Lung (tissue), 12 donors: ENCODE results near the gene THADA. TPM values are rescaled to one million over a fixed set of nuclear protein-coding genes. Genes with fewer than 3 reads are reported as not detected.

Experiments used
- ATAC-seq: fragments of 200-7000 bp; cut with Tn5 transposase; one replicate; pipeline ENCODE4 v1.9.1; 2020; ENCODE audit warnings: moderate number of reproducible peaks; ENCODE audit not compliant: insufficient read depth, low FRiP score
- DNase-seq, 3 donors: peaks; one replicate each; pipeline ENCODE4 v3.0.0-alpha.2; 2013 to 2017
- H3K27ac ChIP-seq, 2 donors: one replicate each; pipeline ENCODE4 v1.5.1; 2013; ENCODE audit warnings: mild to moderate bottlenecking in 2 of 2, moderate library complexity in 2 of 2, control low read depth in 1 of 2, inconsistent platforms in 1 of 2, low read depth in 1 of 2, low read length in 1 of 2
- H3K27me3 ChIP-seq, 3 donors: one replicate each; pipeline ENCODE4 v1.5.1; 2013; ENCODE audit warnings: low read length in 2 of 3; ENCODE audit not compliant: control insufficient read depth in 3 of 3, insufficient read depth in 3 of 3
- H3K36me3 ChIP-seq, 4 donors: one replicate each; pipeline ENCODE4 v1.5.1; 2013; ENCODE audit warnings: low read length in 4 of 4, mild to moderate bottlenecking in 1 of 4, moderate library complexity in 1 of 4; ENCODE audit not compliant: control insufficient read depth in 4 of 4, insufficient read depth in 4 of 4
- H3K4me1 ChIP-seq, 5 donors: one replicate each; pipeline ENCODE4 v1.5.1; 2013; ENCODE audit warnings: low read length in 5 of 5, mild to moderate bottlenecking in 2 of 5, moderate library complexity in 1 of 5; ENCODE audit not compliant: control insufficient read depth in 5 of 5, insufficient read depth in 5 of 5
- H3K4me3 ChIP-seq: one replicate; pipeline ENCODE4 v1.5.1; 2013; ENCODE audit warnings: mild to moderate bottlenecking, control low read depth, moderate library complexity
- H3K9ac ChIP-seq, 2 donors: one replicate each; pipeline ENCODE4 v1.5.1; 2013; ENCODE audit warnings: low read length in 2 of 2, control low read depth in 1 of 2; ENCODE audit not compliant: insufficient read depth in 1 of 2
- H3K9me3 ChIP-seq, 4 donors: one replicate each; pipeline ENCODE4 v1.5.1; 2013; ENCODE audit warnings: low read length in 3 of 4, mild to moderate bottlenecking in 1 of 4, moderate library complexity in 1 of 4; ENCODE audit not compliant: control insufficient read depth in 4 of 4, insufficient read depth in 3 of 4
- CTCF ChIP-seq: IDR thresholded peaks from 2 replicates; pipeline ENCODE4 v1.5.1; 2012; ENCODE audit warnings: mild to moderate bottlenecking; ENCODE audit errors: control extremely low read depth, extremely low read depth
- WGBS, 2 donors: extraction: QIAGEN DNeasy Blood & Tissue Kit; methylation state at CpG; one replicate each; pipeline ENCODE4 v1.1.7; 2013; 5-methylcytosine and 5-hydroxymethylcytosine counted together
- polyA plus RNA-seq, 2 donors: library from polyadenylated mRNA; stranded (reverse); fragments of 200-250 nt; gene quantifications; one replicate each; pipeline ENCODE4 v1.2.1, GENCODE V29; 2013
- total RNA-seq, 2 donors: library from RNA; depleted of rRNA in 1 of 2; stranded (reverse); fragments of >200 nt in 1 of 2; gene quantifications; one replicate each; pipeline ENCODE4 v1.2.1, GENCODE V29; 2014 to 2021
- donor health status: control.
- donor health status: control.
- donor health status: Bipolar disorder and iron deficiency.
- donor health status: healthy.
- donor health status: DM: yes; HTN: yes; CAD: no.

THADA gene
- total and polyA plus RNA-seq, 4 donors, result 11.3 to 72.5 (median 25.2) TPM

DNA sequence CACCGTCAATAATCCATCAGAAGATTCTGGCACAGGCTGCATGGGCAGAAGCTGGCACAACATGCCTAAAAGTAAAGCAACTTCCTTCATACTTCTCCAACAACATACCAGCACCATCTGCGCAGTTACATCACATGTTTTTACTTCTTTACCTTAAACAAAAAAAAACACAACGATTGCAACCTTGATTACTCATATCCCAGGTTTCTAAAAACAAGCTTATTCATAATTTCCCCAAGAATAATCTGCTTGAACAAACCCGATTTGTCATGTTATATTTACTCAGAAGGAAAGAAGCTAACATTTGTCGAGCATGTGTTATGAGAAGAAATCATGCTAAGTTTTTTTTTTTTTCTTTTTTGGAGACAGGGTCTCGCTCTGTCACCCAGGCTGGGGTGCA lies 54.7 kb downstream of the THADA start:
- Histone ChIP-seq H3K9me3 (no peaks in the 10 kb centered on the region), H3K4me1 (peaks cover 0 to 34% (median 0%) of the 10 kb centered on the region in 5 donors), H3K9ac (no peak overlapping the region), H3K4me3 (no peak overlapping the region), H3K27me3 (no peaks in the 10 kb centered on the region), H3K27ac (no peak overlapping the region), H3K36me3 (peaks cover 0 to 5% (median 0%) of the 10 kb centered on the region in 4 donors)
- no peak for DNase-seq
- WGBS, 2 donors, result 54 to 73% methylated on average over 6 of the region's 6 CpGs
- no peak for ATAC-seq
- TF ChIP-seq CTCF, result no peak

DNA sequence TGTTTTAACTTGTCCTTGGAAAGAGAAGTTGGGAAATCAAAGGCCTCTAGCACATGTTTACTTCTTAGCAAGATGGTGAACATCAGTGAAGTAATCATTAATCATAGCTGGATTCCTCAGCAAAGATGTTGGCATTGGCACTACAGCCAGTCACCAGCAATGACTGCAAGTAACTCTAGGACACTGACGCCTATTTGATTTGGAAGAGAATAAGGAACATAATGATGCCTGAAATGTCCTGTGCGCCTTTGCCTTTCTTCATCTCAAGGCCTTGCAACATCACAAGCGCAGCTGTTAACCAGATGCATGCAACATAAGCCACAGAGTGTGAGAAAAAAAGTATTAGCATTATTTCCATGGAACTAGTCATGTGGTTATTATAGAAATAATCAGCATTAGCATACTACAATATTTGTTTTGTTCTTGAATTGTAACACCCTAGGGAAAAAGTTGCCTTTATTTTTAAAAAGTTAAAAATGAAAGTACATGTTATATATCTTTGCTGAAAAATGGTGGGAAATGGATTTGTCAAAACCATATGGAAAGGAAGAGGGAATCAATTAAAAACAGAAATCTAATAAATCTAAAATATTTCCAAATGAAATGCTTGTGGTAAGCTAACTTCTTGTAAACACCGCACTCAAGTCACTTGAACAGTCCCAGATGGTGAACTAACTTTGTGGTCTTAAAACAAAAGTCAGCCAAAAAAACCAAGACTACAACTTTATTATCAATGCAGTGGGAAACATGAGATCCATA lies 55.6 kb downstream of the THADA start:
- no peaks in the 10 kb centered on the region for H3K9me3 ChIP-seq
- no peak overlapping the region for H3K4me3 ChIP-seq
- H3K36me3 ChIP-seq, result peaks cover 0 to 5% (median 0%) of the 10 kb centered on the region in 4 donors
- DNase-seq, result peak; percentile 82 to 96 (median 94)
- peak; percentile 72 for ATAC-seq
- peaks cover 0 to 34% (median 0%) of the 10 kb centered on the region in 5 donors for H3K4me1 ChIP-seq
- WGBS, 2 donors, result 35 to 53% methylated on average over 4 of the region's 4 CpGs
- no peak for TF ChIP-seq CTCF
- no peak overlapping the region for H3K9ac ChIP-seq
- no peaks in the 10 kb centered on the region for H3K27me3 ChIP-seq
- H3K27ac ChIP-seq, result no peak overlapping the region

- Histone ChIP-seq H3K4me3 (no peak overlapping the region), H3K9ac (no peak overlapping the region), H3K36me3 (peaks cover 0 to 5% (median 0%) of the 10 kb centered on the region in 4 donors), H3K9me3 (no peaks in the 10 kb centered on the region), H3K27ac (no peak overlapping the region), H3K4me1 (peaks cover 0 to 34% (median 0%) of the 10 kb centered on the region in 5 donors), H3K27me3 (no peaks in the 10 kb centered on the region)
- no peak for TF ChIP-seq CTCF
- WGBS, 2 donors, result 93 to 94% methylated on average over 5 of the region's 5 CpGs
- ATAC-seq, result no peak
- no peak for DNase-seq
Measured at GRCh38 chr2:43539436-43539835, 56.4 kb downstream of the THADA start.
